Parathyroid adenoma (tissue), 2 donors: ENCODE results near the gene DLGAP4.

ENCODE experiments used
- H2AFZ ChIP-seq: fragments of 300-600 bp; sonication (generic); one replicate; pipeline ENCODE4 v1.7.0; 2017; ENCODE audit warnings: antibody characterized with exemption, mild to moderate bottlenecking
- H3K27ac ChIP-seq: fragments of 300-600 bp; sonication (generic); one replicate; pipeline ENCODE4 v1.7.0; 2017
- H3K27me3 ChIP-seq: fragments of 300-600 bp; sonication (generic); one replicate; pipeline ENCODE4 v1.7.0; 2017; ENCODE audit warnings: low read length; ENCODE audit not compliant: control insufficient read depth, insufficient read depth
- H3K36me3 ChIP-seq: fragments of 300-600 bp; sonication (generic); one replicate; pipeline ENCODE4 v1.7.0; 2017; ENCODE audit warnings: low read length; ENCODE audit not compliant: control insufficient read depth, insufficient read depth
- H3K4me1 ChIP-seq: fragments of 300-600 bp; sonication (generic); one replicate; pipeline ENCODE4 v1.7.0; 2017; ENCODE audit warnings: control low read depth
- H3K4me2 ChIP-seq: fragments of 300-600 bp; sonication (generic); one replicate; pipeline ENCODE4 v1.7.0; 2017; ENCODE audit warnings: low read length
- H3K4me3 ChIP-seq: fragments of 300-600 bp; sonication (generic); one replicate; pipeline ENCODE4 v1.7.0; 2017; ENCODE audit warnings: low read depth, low read length
- H3K79me2 ChIP-seq: fragments of 300-600 bp; sonication (generic); one replicate; pipeline ENCODE4 v1.7.0; 2017; ENCODE audit warnings: control low read depth
- H3K9ac ChIP-seq: fragments of 300-600 bp; sonication (generic); one replicate; pipeline ENCODE4 v1.7.0; 2017; ENCODE audit warnings: mild to moderate bottlenecking
- H3K9me3 ChIP-seq: fragments of 300-600 bp; sonication (generic); one replicate; pipeline ENCODE4 v1.7.0; 2017; ENCODE audit warnings: low read length; ENCODE audit not compliant: control insufficient read depth
- CTCF ChIP-seq: fragments of 300-600 bp; sonication (generic); IDR thresholded peaks from one replicate; pipeline ENCODE4 v1.7.0; 2017; ENCODE audit warnings: antibody characterized with exemption, mild to moderate bottlenecking
- donor health status: primary hyperparathyroidism.

Gene DLGAP4

GRCh38 chr20:36449663-36450062, 143.5 kb downstream of the DLGAP4 start:
- no peaks in the 10 kb centered on the region for H3K9me3 ChIP-seq
- no peak overlapping the region for H2AFZ ChIP-seq
- H3K4me3 ChIP-seq: no peak overlapping the region
- H3K9ac ChIP-seq: no peak overlapping the region
- no peak overlapping the region for H3K27ac ChIP-seq
- H3K36me3 ChIP-seq: no peaks in the 10 kb centered on the region
- TF ChIP-seq CTCF: no peak
- peaks cover 4% of the 10 kb centered on the region for H3K4me1 ChIP-seq
- no peaks in the 10 kb centered on the region for H3K79me2 ChIP-seq
- H3K27me3 ChIP-seq: no peaks in the 10 kb centered on the region
- no peak overlapping the region for H3K4me2 ChIP-seq

- no peak overlapping the region for H2AFZ ChIP-seq
- no peak overlapping the region for H3K9ac ChIP-seq
- H3K27me3 ChIP-seq: no peaks in the 10 kb centered on the region
- no peak for TF ChIP-seq CTCF
- peak overlapping the region; percentile 62 for H3K4me2 ChIP-seq
- no peaks in the 10 kb centered on the region for H3K79me2 ChIP-seq
- no peaks in the 10 kb centered on the region for H3K9me3 ChIP-seq
- H3K4me1 ChIP-seq: peaks cover 13% of the 10 kb centered on the region
- H3K4me3 ChIP-seq: no peak overlapping the region
- no peak overlapping the region for H3K27ac ChIP-seq
- H3K36me3 ChIP-seq: no peaks in the 10 kb centered on the region
These were observed 148.2 kb downstream of the DLGAP4 start for GRCh38 chr20:36454332-36454697.

- Histone ChIP-seq H3K27me3 (no peaks in the 10 kb centered on the region), H3K4me2 (peak overlapping the region; percentile 62), H3K4me1 (peaks cover 13% of the 10 kb centered on the region), H3K36me3 (no peaks in the 10 kb centered on the region), H3K79me2 (no peaks in the 10 kb centered on the region), H3K9ac (no peak overlapping the region), H3K4me3 (no peak overlapping the region), H2AFZ (peak overlapping the region; percentile 21), H3K27ac (no peak overlapping the region), H3K9me3 (no peaks in the 10 kb centered on the region)
- TF ChIP-seq CTCF: no peak
These were observed 148.7 kb downstream of the DLGAP4 start for GRCh38 chr20:36454698-36455427.

- H3K27ac ChIP-seq: no peak overlapping the region
- H3K4me3 ChIP-seq: no peak overlapping the region
- peak overlapping the region; percentile 23 for H3K4me2 ChIP-seq
- H2AFZ ChIP-seq: no peak overlapping the region
- H3K79me2 ChIP-seq: no peaks in the 10 kb centered on the region
- no peaks in the 10 kb centered on the region for H3K36me3 ChIP-seq
- H3K9me3 ChIP-seq: no peaks in the 10 kb centered on the region
- no peak overlapping the region for H3K9ac ChIP-seq
- no peak for TF ChIP-seq CTCF
- no peaks in the 10 kb centered on the region for H3K27me3 ChIP-seq
- peaks cover 13% of the 10 kb centered on the region for H3K4me1 ChIP-seq
These were observed 150.0 kb downstream of the DLGAP4 start for GRCh38 chr20:36455972-36456625.
